ENCODE measurements around the gene DCDC2.
"Not testable (repeated sequence)": the region's sequence is repeated elsewhere in the genome, so short reads cannot be mapped to it uniquely, and the experiment has no call there.

Gene DCDC2

DNA sequence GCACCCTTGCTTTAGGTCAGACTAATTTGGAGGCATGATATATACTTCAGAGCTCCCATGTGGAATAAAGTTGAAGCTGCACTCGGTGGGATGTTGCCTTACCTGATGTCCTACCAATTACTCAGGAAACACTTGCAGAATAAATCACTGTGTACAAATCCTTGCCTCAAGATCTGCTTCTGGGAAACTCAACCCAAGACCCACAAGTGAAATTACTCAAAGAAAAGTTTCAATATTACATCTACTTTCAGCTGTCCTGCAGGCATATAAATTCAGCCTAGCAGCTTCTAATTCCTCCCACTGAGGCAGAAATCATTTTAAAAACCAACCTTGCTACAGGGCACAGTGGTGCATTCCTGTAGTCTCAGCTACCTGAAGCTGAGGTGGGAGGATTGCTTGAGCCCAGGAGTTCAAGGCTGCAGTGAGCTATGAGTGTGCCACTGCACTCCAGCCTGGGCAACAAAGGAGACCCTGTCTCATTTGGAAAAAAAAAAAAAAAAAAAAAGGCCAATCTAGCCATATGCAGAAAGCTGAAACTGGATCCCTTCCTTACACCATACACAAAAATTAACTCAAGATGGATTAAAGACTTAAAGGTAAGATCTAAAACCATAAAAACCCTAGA lies 20.7 kb upstream of the DCDC2 start:
- Histone ChIP-seq H3K36me3 (ENCODE audit: control insufficient read depth in 1 of 2, insufficient read depth in 2 of 2, low read length in 2 of 2) (no peaks in the 10 kb centered on the region), H3K9me3 (ENCODE audit: control insufficient read depth in 1 of 2, low read length in 2 of 2) (no peaks in the 10 kb centered on the region), H3K27ac (ENCODE audit: low read depth, low read length) (no peak overlapping the region), H3K9ac (ENCODE audit: low read depth in 1 of 2, low read length in 2 of 2) (no peak overlapping the region), H3K4me3 (ENCODE audit: low read depth in 1 of 2, low read length in 2 of 2) (no peak overlapping the region), H3K4me1 (ENCODE audit: control insufficient read depth in 1 of 2, insufficient read depth in 2 of 2, low read length in 2 of 2) (no peaks in the 10 kb centered on the region), H3K27me3 (ENCODE audit: control insufficient read depth in 1 of 2, insufficient read depth in 2 of 2, low read length in 2 of 2) (no peaks in the 10 kb centered on the region)

- Histone ChIP-seq H3K9ac (ENCODE audit: low read depth in 1 of 2, low read length in 2 of 2) (no peak overlapping the region), H3K27me3 (ENCODE audit: control insufficient read depth in 1 of 2, insufficient read depth in 2 of 2, low read length in 2 of 2) (no peaks in the 10 kb centered on the region), H3K9me3 (ENCODE audit: control insufficient read depth in 1 of 2, low read length in 2 of 2) (no peaks in the 10 kb centered on the region), H3K27ac (ENCODE audit: low read depth, low read length) (no peak overlapping the region), H3K4me3 (ENCODE audit: low read depth in 1 of 2, low read length in 2 of 2) (no peak overlapping the region), H3K36me3 (ENCODE audit: control insufficient read depth in 1 of 2, insufficient read depth in 2 of 2, low read length in 2 of 2) (no peaks in the 10 kb centered on the region), H3K4me1 (ENCODE audit: control insufficient read depth in 1 of 2, insufficient read depth in 2 of 2, low read length in 2 of 2) (no peaks in the 10 kb centered on the region)
Measured at GRCh38 chr6:24376871-24377270, 19.0 kb upstream of the DCDC2 start.

DNA sequence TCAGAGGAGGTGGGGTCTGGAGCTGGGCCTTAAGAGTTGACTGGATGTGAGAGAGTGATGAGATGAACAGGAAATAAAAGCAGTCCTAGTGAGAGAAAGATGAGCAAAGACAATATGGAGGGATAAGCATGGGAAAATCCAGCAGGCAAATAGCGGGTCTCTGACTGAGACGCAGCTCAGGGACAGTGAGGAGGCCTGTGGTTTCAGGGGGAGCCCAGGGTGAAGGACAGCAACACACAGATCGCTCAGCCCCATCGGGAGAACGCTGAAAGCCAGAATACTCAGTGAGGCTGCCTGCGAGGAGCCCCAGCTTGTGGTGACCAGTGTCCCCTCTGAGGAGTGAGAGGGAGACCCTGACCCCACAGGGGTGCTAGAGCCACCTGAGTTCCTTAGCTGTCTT lies 16.8 kb upstream of the DCDC2 start:
- Histone ChIP-seq H3K27me3 (ENCODE audit: control insufficient read depth in 1 of 2, insufficient read depth in 2 of 2, low read length in 2 of 2) (no peaks in the 10 kb centered on the region), H3K4me1 (ENCODE audit: control insufficient read depth in 1 of 2, insufficient read depth in 2 of 2, low read length in 2 of 2) (no peaks in the 10 kb centered on the region), H3K27ac (ENCODE audit: low read depth, low read length) (no peak overlapping the region)

GRCh38 chr6:24365103-24365633 lies 7.3 kb upstream of the DCDC2 start:
- H3K4me3 ChIP-seq (ENCODE audit: low read depth in 1 of 2, low read length in 2 of 2); H3K9me3 ChIP-seq (ENCODE audit: control insufficient read depth in 1 of 2, low read length in 2 of 2); H3K36me3 ChIP-seq (ENCODE audit: control insufficient read depth in 1 of 2, insufficient read depth in 2 of 2, low read length in 2 of 2); H3K9ac ChIP-seq (ENCODE audit: low read depth in 1 of 2, low read length in 2 of 2); H3K27me3 ChIP-seq (ENCODE audit: control insufficient read depth in 1 of 2, insufficient read depth in 2 of 2, low read length in 2 of 2); H3K4me1 ChIP-seq (ENCODE audit: control insufficient read depth in 1 of 2, insufficient read depth in 2 of 2, low read length in 2 of 2); H3K27ac ChIP-seq (ENCODE audit: low read depth, low read length): not testable (repeated sequence)

More for the DNA sequence above, 16.8 kb upstream of the DCDC2 start:
- H3K4me3 ChIP-seq (ENCODE audit: low read depth in 1 of 2, low read length in 2 of 2): no peak overlapping the region
- no peak overlapping the region for H3K9ac ChIP-seq (ENCODE audit: low read depth in 1 of 2, low read length in 2 of 2)
- H3K36me3 ChIP-seq (ENCODE audit: control insufficient read depth in 1 of 2, insufficient read depth in 2 of 2, low read length in 2 of 2): no peaks in the 10 kb centered on the region
- H3K9me3 ChIP-seq (ENCODE audit: control insufficient read depth in 1 of 2, low read length in 2 of 2): no peaks in the 10 kb centered on the region

- H3K36me3 ChIP-seq (ENCODE audit: control insufficient read depth in 1 of 2, insufficient read depth in 2 of 2, low read length in 2 of 2); H3K4me3 ChIP-seq (ENCODE audit: low read depth in 1 of 2, low read length in 2 of 2); H3K27ac ChIP-seq (ENCODE audit: low read depth, low read length); H3K9me3 ChIP-seq (ENCODE audit: control insufficient read depth in 1 of 2, low read length in 2 of 2); H3K9ac ChIP-seq (ENCODE audit: low read depth in 1 of 2, low read length in 2 of 2); H3K27me3 ChIP-seq (ENCODE audit: control insufficient read depth in 1 of 2, insufficient read depth in 2 of 2, low read length in 2 of 2): not testable (repeated sequence)
- peaks cover 18 to 19% of the 10 kb centered on the region in 2 donors for H3K4me1 ChIP-seq (ENCODE audit: control insufficient read depth in 1 of 2, insufficient read depth in 2 of 2, low read length in 2 of 2)
Measured at GRCh38 chr6:24362363-24362762, 4.5 kb upstream of the DCDC2 start.

DNA sequence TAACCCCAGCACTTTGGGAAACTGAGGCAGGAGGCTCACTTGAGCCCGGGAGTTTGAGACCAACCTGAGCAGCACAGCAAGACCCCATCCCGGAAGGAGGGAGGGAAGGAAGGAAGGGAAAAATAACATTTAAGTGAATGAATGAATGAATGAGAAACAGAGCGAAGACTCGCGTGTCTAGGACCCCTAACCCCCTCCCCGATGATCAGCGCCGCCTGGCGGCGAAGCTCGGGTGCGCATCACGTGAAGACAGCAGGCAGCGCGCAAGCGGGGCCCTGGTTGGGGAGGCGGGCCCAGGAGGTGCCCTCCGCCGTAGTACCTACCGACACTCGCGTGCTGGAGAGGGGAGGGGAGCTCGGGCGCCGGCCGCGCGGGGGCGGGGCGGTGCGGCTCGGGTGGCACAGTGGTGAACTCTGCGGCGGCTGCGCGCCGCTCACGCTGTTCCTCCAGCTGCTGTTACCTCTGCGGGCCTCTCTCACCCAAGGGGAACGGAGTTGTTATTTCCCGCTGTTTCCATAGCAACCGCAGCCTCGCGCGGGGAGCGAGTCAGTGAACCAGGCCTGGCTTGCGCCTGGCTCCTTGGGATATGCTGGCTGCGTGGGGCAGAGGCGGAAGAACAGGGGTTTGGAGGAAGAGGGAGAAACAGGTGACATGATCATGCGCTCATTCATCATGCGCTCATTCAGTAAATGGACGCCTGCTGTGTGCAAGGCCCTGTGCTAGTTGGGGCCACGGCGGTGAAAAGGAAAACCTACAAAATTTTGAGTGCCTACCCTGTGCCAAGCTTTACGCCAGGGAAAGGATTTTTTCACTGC lies 2.0 kb upstream of the DCDC2 start:
- peaks cover 0 to 9% of the 10 kb centered on the region in 2 donors for H3K27me3 ChIP-seq (ENCODE audit: control insufficient read depth in 1 of 2, insufficient read depth in 2 of 2, low read length in 2 of 2)
- no peak overlapping the region for H3K27ac ChIP-seq (ENCODE audit: low read depth, low read length)
- peak overlapping the region; percentile 62 to 77 for H3K4me3 ChIP-seq (ENCODE audit: low read depth in 1 of 2, low read length in 2 of 2)
- no peaks in the 10 kb centered on the region for H3K36me3 ChIP-seq (ENCODE audit: control insufficient read depth in 1 of 2, insufficient read depth in 2 of 2, low read length in 2 of 2)
- H3K9ac ChIP-seq (ENCODE audit: low read depth in 1 of 2, low read length in 2 of 2): peak overlapping the region in 1 of 2 donors; percentile 35
- H3K4me1 ChIP-seq (ENCODE audit: control insufficient read depth in 1 of 2, insufficient read depth in 2 of 2, low read length in 2 of 2): peaks cover 18 to 19% of the 10 kb centered on the region in 2 donors
- H3K9me3 ChIP-seq (ENCODE audit: control insufficient read depth in 1 of 2, low read length in 2 of 2): no peaks in the 10 kb centered on the region

DNA sequence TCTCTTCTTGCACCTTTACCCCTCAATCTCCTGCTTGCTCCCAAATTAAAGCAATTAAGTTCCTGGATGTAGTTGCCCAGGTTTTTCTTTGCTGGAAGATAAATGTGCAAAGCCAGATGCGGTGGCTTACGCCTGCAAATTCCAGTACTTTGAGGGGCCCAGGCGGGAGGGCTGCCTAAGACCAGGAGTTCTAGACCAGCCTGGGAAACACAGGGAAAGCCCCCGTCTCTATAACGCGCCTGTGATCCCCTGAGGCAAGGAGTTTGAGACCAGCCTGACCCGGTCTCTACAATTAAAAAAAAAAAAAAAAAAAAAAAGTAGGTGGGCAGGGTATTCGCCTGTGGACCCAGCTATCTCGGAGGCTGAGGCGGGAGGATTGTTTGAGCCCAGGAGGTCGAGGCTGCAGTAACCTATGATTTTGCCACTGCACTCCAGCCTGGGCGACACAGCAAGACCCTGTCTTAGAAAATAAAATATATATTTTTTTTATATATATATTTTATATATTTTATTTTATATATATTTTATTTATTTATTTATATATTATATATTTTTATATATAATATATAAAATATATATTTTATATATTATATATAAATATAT lies 461 bp upstream of the DCDC2 start:
- no peaks in the 10 kb centered on the region for H3K36me3 ChIP-seq (ENCODE audit: control insufficient read depth in 1 of 2, insufficient read depth in 2 of 2, low read length in 2 of 2)
- peaks cover 0 to 9% of the 10 kb centered on the region in 2 donors for H3K27me3 ChIP-seq (ENCODE audit: control insufficient read depth in 1 of 2, insufficient read depth in 2 of 2, low read length in 2 of 2)
- H3K4me3 ChIP-seq (ENCODE audit: low read depth in 1 of 2, low read length in 2 of 2): peak overlapping the region; percentile 56 to 61
- H3K27ac ChIP-seq (ENCODE audit: low read depth, low read length): no peak overlapping the region
- peaks cover 18 to 19% of the 10 kb centered on the region in 2 donors for H3K4me1 ChIP-seq (ENCODE audit: control insufficient read depth in 1 of 2, insufficient read depth in 2 of 2, low read length in 2 of 2)
- no peaks in the 10 kb centered on the region for H3K9me3 ChIP-seq (ENCODE audit: control insufficient read depth in 1 of 2, low read length in 2 of 2)
- H3K9ac ChIP-seq (ENCODE audit: low read depth in 1 of 2, low read length in 2 of 2): no peak overlapping the region

- peaks cover 18 to 19% of the 10 kb centered on the region in 2 donors for H3K4me1 ChIP-seq (ENCODE audit: control insufficient read depth in 1 of 2, insufficient read depth in 2 of 2, low read length in 2 of 2)
- H3K9me3 ChIP-seq (ENCODE audit: control insufficient read depth in 1 of 2, low read length in 2 of 2): no peaks in the 10 kb centered on the region
- H3K27me3 ChIP-seq (ENCODE audit: control insufficient read depth in 1 of 2, insufficient read depth in 2 of 2, low read length in 2 of 2): peaks cover 0 to 9% of the 10 kb centered on the region in 2 donors
- H3K4me3 ChIP-seq (ENCODE audit: low read depth in 1 of 2, low read length in 2 of 2): no peak overlapping the region
- no peak overlapping the region for H3K27ac ChIP-seq (ENCODE audit: low read depth, low read length)
- H3K36me3 ChIP-seq (ENCODE audit: control insufficient read depth in 1 of 2, insufficient read depth in 2 of 2, low read length in 2 of 2): no peaks in the 10 kb centered on the region
- H3K9ac ChIP-seq (ENCODE audit: low read depth in 1 of 2, low read length in 2 of 2): no peak overlapping the region
Measured at GRCh38 chr6:24356310-24356973, 1.4 kb downstream of the DCDC2 start.

DNA sequence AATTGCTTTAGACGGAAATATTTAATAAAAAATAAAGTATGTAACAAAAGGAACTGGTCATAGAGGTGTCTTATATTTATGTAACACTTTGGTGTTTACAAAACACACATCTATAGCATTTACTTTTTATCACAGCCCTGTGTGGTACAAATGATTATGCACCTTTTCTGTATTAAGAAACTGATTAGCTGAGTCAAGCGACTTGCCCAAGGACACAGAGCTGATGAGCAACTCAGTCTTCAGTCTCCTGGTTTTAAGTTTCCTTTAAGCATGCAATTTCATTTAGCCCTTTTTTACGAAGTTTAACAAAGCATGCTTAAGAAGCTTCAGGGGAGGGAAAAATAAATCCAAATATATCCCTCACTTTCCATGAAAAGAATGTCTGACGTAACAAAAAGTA lies 2.5 kb downstream of the DCDC2 start:
- Histone ChIP-seq H3K4me3 (ENCODE audit: low read depth in 1 of 2, low read length in 2 of 2) (no peak overlapping the region), H3K27me3 (ENCODE audit: control insufficient read depth in 1 of 2, insufficient read depth in 2 of 2, low read length in 2 of 2) (peaks cover 0 to 9% of the 10 kb centered on the region in 2 donors), H3K4me1 (ENCODE audit: control insufficient read depth in 1 of 2, insufficient read depth in 2 of 2, low read length in 2 of 2) (peaks cover 16 to 17% of the 10 kb centered on the region in 2 donors), H3K9ac (ENCODE audit: low read depth in 1 of 2, low read length in 2 of 2) (no peak overlapping the region), H3K27ac (ENCODE audit: low read depth, low read length) (no peak overlapping the region), H3K36me3 (ENCODE audit: control insufficient read depth in 1 of 2, insufficient read depth in 2 of 2, low read length in 2 of 2) (no peaks in the 10 kb centered on the region), H3K9me3 (ENCODE audit: control insufficient read depth in 1 of 2, low read length in 2 of 2) (no peaks in the 10 kb centered on the region)
